Lung (tissue), 12 donors: Measurements from ENCODE around the gene HBG1. TPM values are rescaled to one million over a fixed set of nuclear protein-coding genes. Genes with fewer than 3 reads are reported as not detected.

ENCODE experiments used
- ATAC-seq: fragments of 200-7000 bp; cut with Tn5 transposase; one replicate; pipeline ENCODE4 v1.9.1; 2020; ENCODE audit warnings: moderate number of reproducible peaks; ENCODE audit not compliant: insufficient read depth, low FRiP score
- DNase-seq, 3 donors: peaks; one replicate each; pipeline ENCODE4 v3.0.0-alpha.2; 2013 to 2017
- H3K27ac ChIP-seq, 2 donors: one replicate each; pipeline ENCODE4 v1.5.1; 2013; ENCODE audit warnings: mild to moderate bottlenecking in 2 of 2, moderate library complexity in 2 of 2, control low read depth in 1 of 2, inconsistent platforms in 1 of 2, low read depth in 1 of 2, low read length in 1 of 2
- H3K27me3 ChIP-seq, 3 donors: one replicate each; pipeline ENCODE4 v1.5.1; 2013; ENCODE audit warnings: low read length in 2 of 3; ENCODE audit not compliant: control insufficient read depth in 3 of 3, insufficient read depth in 3 of 3
- H3K36me3 ChIP-seq, 4 donors: one replicate each; pipeline ENCODE4 v1.5.1; 2013; ENCODE audit warnings: low read length in 4 of 4, mild to moderate bottlenecking in 1 of 4, moderate library complexity in 1 of 4; ENCODE audit not compliant: control insufficient read depth in 4 of 4, insufficient read depth in 4 of 4
- H3K4me1 ChIP-seq, 5 donors: one replicate each; pipeline ENCODE4 v1.5.1; 2013; ENCODE audit warnings: low read length in 5 of 5, mild to moderate bottlenecking in 2 of 5, moderate library complexity in 1 of 5; ENCODE audit not compliant: control insufficient read depth in 5 of 5, insufficient read depth in 5 of 5
- H3K4me3 ChIP-seq: one replicate; pipeline ENCODE4 v1.5.1; 2013; ENCODE audit warnings: mild to moderate bottlenecking, control low read depth, moderate library complexity
- H3K9ac ChIP-seq, 2 donors: one replicate each; pipeline ENCODE4 v1.5.1; 2013; ENCODE audit warnings: low read length in 2 of 2, control low read depth in 1 of 2; ENCODE audit not compliant: insufficient read depth in 1 of 2
- H3K9me3 ChIP-seq, 4 donors: one replicate each; pipeline ENCODE4 v1.5.1; 2013; ENCODE audit warnings: low read length in 3 of 4, mild to moderate bottlenecking in 1 of 4, moderate library complexity in 1 of 4; ENCODE audit not compliant: control insufficient read depth in 4 of 4, insufficient read depth in 3 of 4
- WGBS, 2 donors: extraction: QIAGEN DNeasy Blood & Tissue Kit; methylation state at CpG; one replicate each; pipeline ENCODE4 v1.1.7; 2013; 5-methylcytosine and 5-hydroxymethylcytosine counted together
- polyA plus RNA-seq, 2 donors: library from polyadenylated mRNA; stranded (reverse); fragments of 200-250 nt; gene quantifications; one replicate each; pipeline ENCODE4 v1.2.1, GENCODE V29; 2013
- total RNA-seq, 2 donors: library from RNA; depleted of rRNA in 1 of 2; stranded (reverse); fragments of >200 nt in 1 of 2; gene quantifications; one replicate each; pipeline ENCODE4 v1.2.1, GENCODE V29; 2014 to 2021
- TF ChIP-seq, protein P1 (sequence below): IDR thresholded peaks from 2 replicates; pipeline ENCODE4 v1.5.1; 2012; ENCODE audit warnings: mild to moderate bottlenecking; ENCODE audit errors: control extremely low read depth, extremely low read depth
- donor health status: control.
- donor health status: control.
- donor health status: Bipolar disorder and iron deficiency.
- donor health status: healthy.
- donor health status: DM: yes; HTN: yes; CAD: no.

Gene HBG1
- total and polyA plus RNA-seq, 4 donors, result 0.56 to 60.9 (median 1.6) TPM; not detected in 1

DNA sequence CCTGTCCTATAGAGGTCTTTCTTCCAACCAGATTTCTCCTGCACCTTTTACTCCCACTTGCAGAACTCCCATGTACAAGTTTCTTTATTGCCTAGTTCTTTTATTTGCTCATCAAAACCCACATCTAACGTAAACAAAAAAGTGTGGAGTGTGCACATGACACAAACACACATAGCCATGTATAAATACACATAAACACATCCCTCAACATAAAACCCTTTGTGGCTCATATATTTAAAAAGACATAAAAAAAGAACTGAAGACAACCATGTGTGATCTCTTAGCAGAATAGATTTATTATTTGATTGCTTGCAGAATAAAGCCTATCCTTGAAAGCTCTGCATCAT, 3.2 kb upstream of the HBG1 start:
- Histone ChIP-seq H3K9ac (no peak overlapping the region), H3K36me3 (no peaks in the 10 kb centered on the region), H3K4me1 (no peaks in the 10 kb centered on the region), H3K27me3 (no peaks in the 10 kb centered on the region), H3K27ac (no peak overlapping the region), H3K9me3 (no peaks in the 10 kb centered on the region), H3K4me3 (no peak overlapping the region)
- no peak for ATAC-seq
- 66 to 73% methylated on average over 1 of the region's 1 CpG for WGBS, 2 donors
- DNase-seq, result no peak
- TF ChIP-seq, protein P1, sequence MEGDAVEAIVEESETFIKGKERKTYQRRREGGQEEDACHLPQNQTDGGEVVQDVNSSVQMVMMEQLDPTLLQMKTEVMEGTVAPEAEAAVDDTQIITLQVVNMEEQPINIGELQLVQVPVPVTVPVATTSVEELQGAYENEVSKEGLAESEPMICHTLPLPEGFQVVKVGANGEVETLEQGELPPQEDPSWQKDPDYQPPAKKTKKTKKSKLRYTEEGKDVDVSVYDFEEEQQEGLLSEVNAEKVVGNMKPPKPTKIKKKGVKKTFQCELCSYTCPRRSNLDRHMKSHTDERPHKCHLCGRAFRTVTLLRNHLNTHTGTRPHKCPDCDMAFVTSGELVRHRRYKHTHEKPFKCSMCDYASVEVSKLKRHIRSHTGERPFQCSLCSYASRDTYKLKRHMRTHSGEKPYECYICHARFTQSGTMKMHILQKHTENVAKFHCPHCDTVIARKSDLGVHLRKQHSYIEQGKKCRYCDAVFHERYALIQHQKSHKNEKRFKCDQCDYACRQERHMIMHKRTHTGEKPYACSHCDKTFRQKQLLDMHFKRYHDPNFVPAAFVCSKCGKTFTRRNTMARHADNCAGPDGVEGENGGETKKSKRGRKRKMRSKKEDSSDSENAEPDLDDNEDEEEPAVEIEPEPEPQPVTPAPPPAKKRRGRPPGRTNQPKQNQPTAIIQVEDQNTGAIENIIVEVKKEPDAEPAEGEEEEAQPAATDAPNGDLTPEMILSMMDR, result no peak

DNA sequence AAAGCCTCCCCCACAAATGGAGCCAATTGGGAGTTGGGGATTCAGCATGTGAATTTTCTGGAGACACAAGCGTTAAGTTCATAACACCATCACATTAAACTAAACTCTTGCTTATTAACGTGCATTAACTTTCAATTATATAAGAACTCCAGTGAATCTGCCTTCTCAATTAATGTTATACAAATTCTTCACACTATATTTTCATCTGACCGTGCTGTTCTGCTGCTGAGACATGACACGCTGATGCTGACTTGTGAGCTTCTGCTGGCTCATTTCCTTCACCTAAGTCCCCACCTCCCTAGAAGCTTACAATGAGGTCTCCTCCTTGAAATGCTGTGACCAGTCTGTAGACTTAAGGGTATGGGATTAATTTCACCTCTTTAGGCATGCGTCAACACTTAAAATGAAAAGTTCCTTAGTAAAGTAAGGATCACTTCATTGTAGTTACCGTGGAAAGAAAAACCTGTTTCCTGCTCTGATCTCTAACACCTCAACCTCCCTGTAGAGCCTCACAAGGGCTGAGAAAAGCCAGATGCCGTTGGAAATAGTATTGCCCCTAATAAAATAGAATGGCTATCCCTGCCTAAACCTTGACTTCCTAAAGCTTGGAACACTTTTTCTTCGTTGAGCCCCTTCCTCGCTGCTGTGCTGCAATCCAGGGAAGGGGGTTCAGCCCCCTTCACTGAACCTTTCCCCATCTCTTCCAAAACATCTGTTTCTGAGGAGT, 2.7 kb upstream of the HBG1 start:
- TF ChIP-seq, protein P1, result no peak
- Histone ChIP-seq H3K27me3 (no peaks in the 10 kb centered on the region), H3K9ac (no peak overlapping the region), H3K27ac (no peak overlapping the region), H3K4me3 (no peak overlapping the region), H3K4me1 (no peaks in the 10 kb centered on the region), H3K36me3 (no peaks in the 10 kb centered on the region), H3K9me3 (no peaks in the 10 kb centered on the region)
- DNase-seq (peak in 2 of 3 donors; percentile 8 to 9), ATAC-seq (no peak)
- 68 to 78% methylated on average over 9 of the region's 9 CpGs for WGBS, 2 donors

DNA sequence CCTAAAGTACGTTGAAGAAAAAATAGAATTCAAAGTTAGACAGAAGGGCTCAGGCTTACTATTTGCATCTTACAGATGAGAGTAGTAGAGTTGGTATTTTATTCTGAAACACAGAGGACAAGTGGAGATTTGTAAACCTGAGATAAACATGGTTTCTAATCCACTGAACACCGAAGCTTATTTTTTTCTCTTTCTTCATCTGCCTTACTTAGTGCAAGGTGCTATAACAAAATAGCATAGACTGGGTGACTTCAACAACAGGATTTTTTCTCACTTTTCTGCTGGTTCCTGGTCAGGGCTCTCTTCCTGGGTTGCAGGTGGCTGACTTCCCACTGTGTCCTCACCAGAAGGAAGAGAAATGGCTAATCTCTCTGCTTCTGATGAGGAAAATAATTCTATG, 2.1 kb upstream of the HBG1 start:
- Histone ChIP-seq H3K9ac (no peak overlapping the region), H3K4me1 (no peaks in the 10 kb centered on the region), H3K9me3 (no peaks in the 10 kb centered on the region), H3K27ac (no peak overlapping the region), H3K4me3 (no peak overlapping the region), H3K27me3 (no peaks in the 10 kb centered on the region), H3K36me3 (no peaks in the 10 kb centered on the region)
- no peak for ATAC-seq
- DNase-seq, result no peak
- TF ChIP-seq, protein P1, result no peak
- WGBS, 2 donors, result 31 to 62% methylated on average over 2 of the region's 2 CpGs
